ENCODE data around the gene ELOA. TPM values are rescaled to one million over a fixed set of nuclear protein-coding genes. Genes with fewer than 3 reads are reported as not detected.

Gene ELOA
- total and polyA plus RNA-seq, 9 of the 15 experiments (the other 6 are each of a cell fraction or from before 2014, with no cell fraction given): 31.9 to 98.6 (median 61.3) TPM

- no peak for TF ChIP-seq CREB5 (CRISPR knock-in tag; IDR thresholded peaks at IDR 0.05)
- no peak for TF ChIP-seq RBM14 (IDR thresholded peaks at IDR 0.05; ENCODE audit: borderline replicate concordance, insufficient read depth, low read depth, low read length)
- peak; percentile 84 for TF ChIP-seq CBFB (CRISPR knock-in tag; IDR thresholded peaks at IDR 0.05)
- peak; percentile 52 for TF ChIP-seq SMAD4 (CRISPR knock-in tag; conservative IDR thresholded peaks at IDR 0.05)
- TF ChIP-seq NFE2 (IDR thresholded peaks at IDR 0.05; ENCODE audit: low read depth): no peak
- TF ChIP-seq ZKSCAN3 (CRISPR knock-in tag; IDR thresholded peaks at IDR 0.05): no peak
- TF ChIP-seq MAFF (IDR thresholded peaks at IDR 0.05; ENCODE audit: low read length): no peak
- no peak for TF ChIP-seq NCOA2 (IDR thresholded peaks at IDR 0.05; ENCODE audit: partially characterized antibody in 2 of 2)
- 0 out of 2 replicates have a peak, but pooled peaks have one; percentile 41 for TF ChIP-seq ZNF143 (CRISPR knock-in tag; IDR thresholded peaks at IDR 0.05)
- no peak for TF ChIP-seq ZBTB2 (IDR thresholded peaks at IDR 0.05)
- no peak for TF ChIP-seq GATAD2A (IDR thresholded peaks at IDR 0.05)
- peak; percentile 95 for TF ChIP-seq VEZF1 (CRISPR knock-in tag; IDR thresholded peaks at IDR 0.05)
- no peak for TF ChIP-seq MCM5 (IDR thresholded peaks at IDR 0.05; ENCODE audit: low read depth)
- TF ChIP-seq GTF2F1 (IDR thresholded peaks at IDR 0.05; ENCODE audit: low read depth, low read length): no peak
- no peak for TF ChIP-seq KLF13 (tag; IDR thresholded peaks at IDR 0.05; ENCODE audit: borderline replicate concordance, low read depth)
- no peak for TF ChIP-seq CBX8 (IDR thresholded peaks at IDR 0.05; ENCODE audit: borderline replicate concordance, extremely low read depth, low read depth, low read length, poor library complexity, severe bottlenecking)
- TF ChIP-seq HES1 (IDR thresholded peaks at IDR 0.05; ENCODE audit: low read depth): no peak
These were observed 47.6 kb downstream of the ELOA start, which contains the start of gene LYPLA2 (continued) for GRCh38 chr1:23790696-23791515.

Measured in K562 (cell line).